ENCODE results near the gene DDB1. TPM values are rescaled to one million over a fixed set of nuclear protein-coding genes. Genes with fewer than 3 reads are reported as not detected.

DDB1 gene
- total RNA-seq, 1 donor from 2014 or later: 126 TPM

DNA sequence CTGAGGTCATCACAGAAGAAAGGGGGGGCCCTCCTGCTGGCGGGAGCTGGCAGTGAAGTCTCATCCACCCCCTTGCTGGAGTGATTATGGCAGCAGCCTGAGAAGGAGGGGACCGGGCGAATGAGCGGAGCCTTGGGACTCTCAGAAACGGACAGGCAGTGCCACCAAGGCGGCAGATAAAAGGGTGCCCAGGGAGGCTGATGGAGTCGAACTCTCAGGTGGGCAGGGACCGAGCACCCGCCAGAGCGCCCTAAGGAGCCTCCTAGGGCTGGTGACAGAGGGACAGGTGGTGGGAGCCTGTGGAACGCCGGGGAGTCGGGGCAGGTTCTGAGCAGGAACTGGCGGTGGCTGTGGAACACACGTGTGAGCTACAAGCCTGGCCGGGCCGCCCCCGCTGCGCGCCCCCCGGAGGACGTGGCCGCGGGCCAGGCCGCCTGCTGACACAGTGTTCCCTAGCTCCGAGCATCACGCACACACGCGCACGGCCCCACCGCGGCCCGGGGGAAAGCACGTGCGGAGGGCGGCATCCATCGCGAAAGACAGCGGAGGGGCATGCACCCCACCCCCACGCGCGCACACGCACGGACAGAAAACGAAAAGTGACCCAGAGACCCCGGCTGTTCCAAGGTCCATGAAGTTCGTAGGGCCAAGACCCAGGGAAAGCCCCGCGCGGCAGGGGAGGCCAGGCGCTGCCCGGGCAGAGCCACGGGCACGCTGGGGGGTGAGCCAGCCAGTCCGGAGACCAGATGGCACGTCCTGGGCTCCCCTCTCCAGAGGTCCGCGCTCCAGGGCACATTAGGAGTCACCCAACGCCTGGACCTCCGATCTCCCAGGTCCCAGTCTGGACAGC is 38.8 kb downstream of the DDB1 start:
- no peak overlapping the region for H3K27ac ChIP-seq
- ATAC-seq (peak; percentile 52), DNase-seq (peak; percentile 70)
- H3K4me1 ChIP-seq: peaks cover 37% of the 10 kb centered on the region
- H3K9me3 ChIP-seq: no peaks in the 10 kb centered on the region
- peaks cover 13% of the 10 kb centered on the region for H3K36me3 ChIP-seq
- peaks cover 11% of the 10 kb centered on the region for H3K27me3 ChIP-seq
- peak overlapping the region; percentile 53 for H3K4me3 ChIP-seq
- intact Hi-C loops (cut with DNase I): no loop called here
- TF ChIP-seq, protein P1, sequence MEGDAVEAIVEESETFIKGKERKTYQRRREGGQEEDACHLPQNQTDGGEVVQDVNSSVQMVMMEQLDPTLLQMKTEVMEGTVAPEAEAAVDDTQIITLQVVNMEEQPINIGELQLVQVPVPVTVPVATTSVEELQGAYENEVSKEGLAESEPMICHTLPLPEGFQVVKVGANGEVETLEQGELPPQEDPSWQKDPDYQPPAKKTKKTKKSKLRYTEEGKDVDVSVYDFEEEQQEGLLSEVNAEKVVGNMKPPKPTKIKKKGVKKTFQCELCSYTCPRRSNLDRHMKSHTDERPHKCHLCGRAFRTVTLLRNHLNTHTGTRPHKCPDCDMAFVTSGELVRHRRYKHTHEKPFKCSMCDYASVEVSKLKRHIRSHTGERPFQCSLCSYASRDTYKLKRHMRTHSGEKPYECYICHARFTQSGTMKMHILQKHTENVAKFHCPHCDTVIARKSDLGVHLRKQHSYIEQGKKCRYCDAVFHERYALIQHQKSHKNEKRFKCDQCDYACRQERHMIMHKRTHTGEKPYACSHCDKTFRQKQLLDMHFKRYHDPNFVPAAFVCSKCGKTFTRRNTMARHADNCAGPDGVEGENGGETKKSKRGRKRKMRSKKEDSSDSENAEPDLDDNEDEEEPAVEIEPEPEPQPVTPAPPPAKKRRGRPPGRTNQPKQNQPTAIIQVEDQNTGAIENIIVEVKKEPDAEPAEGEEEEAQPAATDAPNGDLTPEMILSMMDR (IDR thresholded peaks at IDR 0.05): no peak

DNA sequence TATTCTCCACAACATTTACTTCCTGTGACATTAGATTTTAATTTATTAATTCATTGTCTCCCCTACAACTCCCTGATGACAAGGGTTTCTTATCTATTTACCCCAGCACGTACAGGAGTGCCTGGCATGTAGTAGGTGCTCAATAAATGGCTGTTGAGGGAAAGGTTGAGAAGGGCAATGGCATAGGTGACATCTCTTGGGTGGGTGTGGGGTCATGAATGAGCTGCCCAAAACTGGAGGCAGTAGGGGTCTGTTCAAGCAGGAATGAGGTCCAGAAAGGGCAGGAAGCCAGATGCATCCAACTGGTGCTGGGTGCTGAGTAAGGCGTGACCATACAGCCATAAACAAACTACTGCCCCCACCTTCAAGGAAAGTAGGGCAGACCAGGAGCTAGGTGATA is 40.5 kb downstream of the DDB1 start:
- DNase-seq: no peak
- intact Hi-C loops (cut with DNase I): no loop called here
- H3K4me3 ChIP-seq: no peak overlapping the region
- H3K36me3 ChIP-seq: no peaks in the 10 kb centered on the region
- TF ChIP-seq, protein P1 (IDR thresholded peaks at IDR 0.05): no peak
- H3K27me3 ChIP-seq: peaks cover 11% of the 10 kb centered on the region
- H3K27ac ChIP-seq: no peak overlapping the region
- H3K4me1 ChIP-seq: peaks cover 27% of the 10 kb centered on the region
- H3K9me3 ChIP-seq: no peaks in the 10 kb centered on the region
- ATAC-seq: no peak

DNA sequence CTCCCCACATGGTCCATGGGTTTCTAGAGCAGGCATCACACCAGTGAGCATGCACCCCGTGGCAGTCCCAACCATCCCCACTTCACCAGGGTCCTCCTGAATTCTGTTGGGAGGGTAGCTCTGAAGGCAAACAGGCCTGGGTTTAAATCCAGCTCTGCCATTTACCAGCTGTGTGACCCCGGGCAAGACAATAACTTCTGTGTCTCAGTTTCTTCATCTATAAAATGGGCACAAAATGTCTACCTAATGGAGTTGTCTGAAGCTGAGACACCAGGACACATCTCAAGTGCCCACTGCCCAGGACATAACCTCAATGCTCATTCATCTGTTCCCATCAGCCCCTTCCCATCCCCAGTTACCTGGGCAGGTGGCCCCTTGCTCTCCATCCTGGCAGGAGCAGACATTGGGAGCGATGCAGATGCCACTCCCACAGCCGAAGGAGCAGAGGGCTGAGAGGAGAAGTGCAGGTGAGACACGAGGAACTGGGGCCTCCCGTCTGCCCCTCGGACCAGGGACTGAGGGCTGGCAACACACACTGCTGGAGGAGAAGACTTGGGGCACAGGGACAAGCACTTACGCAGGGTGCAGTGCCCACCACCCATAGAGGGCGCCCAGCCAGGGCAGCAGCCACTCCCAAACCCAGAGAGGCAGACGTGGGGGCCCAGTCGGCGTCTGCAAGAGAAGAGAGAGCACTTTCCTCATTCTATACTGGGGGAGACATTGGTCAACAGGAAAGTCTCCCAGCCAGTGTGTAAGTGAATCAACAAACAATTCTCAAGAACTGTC is 41.8 kb downstream of the DDB1 start:
- Histone ChIP-seq H3K9me3 (no peaks in the 10 kb centered on the region), H3K27me3 (peaks cover 11% of the 10 kb centered on the region), H3K4me3 (no peak overlapping the region), H3K36me3 (no peaks in the 10 kb centered on the region), H3K4me1 (peaks cover 22% of the 10 kb centered on the region), H3K27ac (no peak overlapping the region)
- no peak for DNase-seq
- TF ChIP-seq, protein P1 (IDR thresholded peaks at IDR 0.05): no peak
- intact Hi-C loops (cut with DNase I): no loop called here
- ATAC-seq: no peak

DNA sequence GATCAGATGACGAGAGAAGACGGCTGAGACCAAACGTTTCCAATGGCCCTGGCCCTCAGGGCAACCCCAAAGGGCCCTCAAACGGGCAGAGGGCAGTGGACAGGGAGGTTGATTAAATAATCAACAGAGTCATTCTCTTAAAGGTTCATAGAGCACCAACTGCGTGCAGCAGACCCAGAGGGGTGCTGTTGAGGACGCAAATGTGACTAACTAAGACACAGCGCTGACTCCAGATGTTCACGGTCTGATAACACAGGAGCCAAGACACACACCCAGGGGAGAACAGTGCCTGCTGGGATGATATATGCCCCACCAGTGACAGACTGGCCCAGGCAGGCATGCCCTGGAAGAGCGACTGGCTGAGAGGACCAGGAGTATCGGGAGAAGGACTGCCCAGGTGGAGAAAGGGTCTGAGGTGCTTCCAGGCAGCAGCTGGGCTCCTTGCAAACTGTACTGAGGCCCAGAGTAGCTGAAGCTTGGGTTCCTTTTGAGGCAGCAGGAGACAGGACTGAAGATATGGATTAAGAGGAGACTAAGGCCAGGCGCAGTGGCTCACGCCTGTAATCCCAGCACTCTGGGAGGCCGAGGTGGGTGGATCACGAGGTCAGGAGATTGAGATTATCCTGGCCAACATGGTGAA is 45.4 kb downstream of the DDB1 start:
- Histone ChIP-seq H3K4me1 (no peaks in the 10 kb centered on the region), H3K9me3 (no peaks in the 10 kb centered on the region), H3K36me3 (no peaks in the 10 kb centered on the region), H3K27me3 (no peaks in the 10 kb centered on the region), H3K4me3 (no peak overlapping the region), H3K27ac (no peak overlapping the region)
- no peak for DNase-seq
- ATAC-seq: peak; percentile 22
- TF ChIP-seq, protein P1 (IDR thresholded peaks at IDR 0.05): no peak
- intact Hi-C loops (cut with DNase I): no loop called here

DNA sequence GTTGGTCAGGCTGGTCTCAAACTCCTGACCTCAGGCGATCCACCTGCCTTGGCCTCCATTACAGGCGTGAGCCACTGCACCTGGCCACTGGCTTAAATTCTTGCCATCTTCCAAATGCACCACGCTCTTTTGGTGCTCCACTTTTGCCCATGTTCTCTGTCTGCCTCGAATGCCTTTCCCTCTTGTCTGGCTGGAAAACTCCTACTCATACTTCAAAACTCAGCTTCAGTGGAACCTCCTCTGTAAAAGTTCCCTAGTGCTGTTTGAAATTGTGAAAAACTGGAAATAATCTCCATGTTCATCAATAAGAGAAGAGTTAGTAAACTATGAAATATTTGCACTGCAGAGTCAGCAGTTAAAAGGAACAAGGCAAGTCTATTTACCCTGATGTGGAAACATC is 49.3 kb downstream of the DDB1 start:
- DNase-seq (no peak), ATAC-seq (no peak)
- TF ChIP-seq, protein P1 (IDR thresholded peaks at IDR 0.05): no peak
- Histone ChIP-seq H3K4me3 (no peak overlapping the region), H3K36me3 (no peaks in the 10 kb centered on the region), H3K27me3 (no peaks in the 10 kb centered on the region), H3K27ac (no peak overlapping the region), H3K4me1 (no peaks in the 10 kb centered on the region), H3K9me3 (no peaks in the 10 kb centered on the region)
- intact Hi-C loops (cut with DNase I): no loop called here

Measured in upper lobe of right lung (tissue), 1 donor.